Measurements from ENCODE around the gene TYK2.

- TF ChIP-seq KAT7 (CRISPR knock-in tag; IDR thresholded peaks at IDR 0.05; ENCODE audit: borderline replicate concordance), result no peak
- TF ChIP-seq, protein P1, sequence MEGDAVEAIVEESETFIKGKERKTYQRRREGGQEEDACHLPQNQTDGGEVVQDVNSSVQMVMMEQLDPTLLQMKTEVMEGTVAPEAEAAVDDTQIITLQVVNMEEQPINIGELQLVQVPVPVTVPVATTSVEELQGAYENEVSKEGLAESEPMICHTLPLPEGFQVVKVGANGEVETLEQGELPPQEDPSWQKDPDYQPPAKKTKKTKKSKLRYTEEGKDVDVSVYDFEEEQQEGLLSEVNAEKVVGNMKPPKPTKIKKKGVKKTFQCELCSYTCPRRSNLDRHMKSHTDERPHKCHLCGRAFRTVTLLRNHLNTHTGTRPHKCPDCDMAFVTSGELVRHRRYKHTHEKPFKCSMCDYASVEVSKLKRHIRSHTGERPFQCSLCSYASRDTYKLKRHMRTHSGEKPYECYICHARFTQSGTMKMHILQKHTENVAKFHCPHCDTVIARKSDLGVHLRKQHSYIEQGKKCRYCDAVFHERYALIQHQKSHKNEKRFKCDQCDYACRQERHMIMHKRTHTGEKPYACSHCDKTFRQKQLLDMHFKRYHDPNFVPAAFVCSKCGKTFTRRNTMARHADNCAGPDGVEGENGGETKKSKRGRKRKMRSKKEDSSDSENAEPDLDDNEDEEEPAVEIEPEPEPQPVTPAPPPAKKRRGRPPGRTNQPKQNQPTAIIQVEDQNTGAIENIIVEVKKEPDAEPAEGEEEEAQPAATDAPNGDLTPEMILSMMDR (IDR thresholded peaks at IDR 0.05), result no peak
These were observed 36.9 kb downstream of the TYK2 start for GRCh38 chr19:10343495-10343894.
